Activated T-helper 2 cell treated with anti-CD3 and anti-CD28 coated beads, Interferon-gamma antibody, Interleukin-2, Interleukin-4, amounts not matched to agents 10 μg/mL and 5 μg/mL and 100 μg/mL, durations not matched to agents 14 hours and 24 hours and 36 hours (primary cell): ENCODE measurements around the gene DENND4A. TPM values are rescaled to one million over a fixed set of nuclear protein-coding genes. Genes with fewer than 3 reads are reported as not detected.

Experiments
- DNase-seq: peaks from one replicate; pipeline ENCODE4 v3.0.0; 2021; ENCODE audit warnings: low spot score
- H3K27ac Mint-ChIP-seq: one replicate; pipeline ENCODE4 v1.8.0; 2021; ENCODE audit warnings: mixed read lengths
- H3K27me3 Mint-ChIP-seq: one replicate; pipeline ENCODE4 v1.8.0; 2021; ENCODE audit warnings: low read depth, mixed read lengths
- H3K36me3 Mint-ChIP-seq: one replicate; pipeline ENCODE4 v1.8.0; 2021; ENCODE audit warnings: low read depth, mixed read lengths
- H3K4me1 Mint-ChIP-seq: one replicate; pipeline ENCODE4 v1.8.0; 2021; ENCODE audit warnings: low read depth, mixed read lengths
- H3K4me3 Mint-ChIP-seq: one replicate; pipeline ENCODE4 v1.8.0; 2021; ENCODE audit warnings: low read depth, mild to moderate bottlenecking, moderate library complexity, mixed read lengths
- H3K9me3 Mint-ChIP-seq: one replicate; pipeline ENCODE4 v1.8.0; 2021; ENCODE audit warnings: mixed read lengths
- intact Hi-C: fragments of 100-400 bp; cut with micrococcal nuclease; formaldehyde crosslinking; loops from one replicate; pipeline ENCODE4 v1.15.1; 2023
- total RNA-seq: library from RNA; stranded (reverse); gene quantifications from 2 replicates; pipeline ENCODE4 v1.2.3, GENCODE V29; 2022

DENND4A gene
- total RNA-seq, 1 donor from 2014 or later = 62.3 TPM

GRCh38 chr15:65659502-65660052 is 132.5 kb downstream of the DENND4A start:
- Mint-ChIP-seq H3K27ac (no peak overlapping the region), H3K4me3 (no peak overlapping the region), H3K9me3 (no peaks in the 10 kb centered on the region), H3K36me3 (peaks cover 54% of the 10 kb centered on the region), H3K27me3 (no peaks in the 10 kb centered on the region), H3K4me1 (no peaks in the 10 kb centered on the region)
- DNase-seq = no peak
- intact Hi-C loops = no loop called here

GRCh38 chr15:65655457-65655856 is 136.6 kb downstream of the DENND4A start:
- H3K4me1 Mint-ChIP-seq = peaks cover under 1% of the 10 kb centered on the region
- no peaks in the 10 kb centered on the region for H3K9me3 Mint-ChIP-seq
- no peak overlapping the region for H3K4me3 Mint-ChIP-seq
- no peak for DNase-seq
- H3K27me3 Mint-ChIP-seq = no peaks in the 10 kb centered on the region
- H3K36me3 Mint-ChIP-seq = peaks cover 47% of the 10 kb centered on the region
- intact Hi-C loops = no loop called here
- no peak overlapping the region for H3K27ac Mint-ChIP-seq

GRCh38 chr15:65655026-65655425 is 137.1 kb downstream of the DENND4A start:
- H3K4me3 Mint-ChIP-seq = no peak overlapping the region
- no peak for DNase-seq
- no peaks in the 10 kb centered on the region for H3K27me3 Mint-ChIP-seq
- peaks cover 3% of the 10 kb centered on the region for H3K4me1 Mint-ChIP-seq
- H3K36me3 Mint-ChIP-seq = peaks cover 47% of the 10 kb centered on the region
- no peak overlapping the region for H3K27ac Mint-ChIP-seq
- intact Hi-C loops = no loop called here
- no peaks in the 10 kb centered on the region for H3K9me3 Mint-ChIP-seq

GRCh38 chr15:65653801-65654521 is 138.1 kb downstream of the DENND4A start:
- peaks cover 3% of the 10 kb centered on the region for H3K4me1 Mint-ChIP-seq
- no peaks in the 10 kb centered on the region for H3K9me3 Mint-ChIP-seq
- H3K36me3 Mint-ChIP-seq = peaks cover 44% of the 10 kb centered on the region
- H3K27ac Mint-ChIP-seq = no peak overlapping the region
- intact Hi-C loops = no loop called here
- DNase-seq = no peak
- no peaks in the 10 kb centered on the region for H3K27me3 Mint-ChIP-seq
- H3K4me3 Mint-ChIP-seq = no peak overlapping the region

GRCh38 chr15:65653341-65653740 is 138.8 kb downstream of the DENND4A start:
- intact Hi-C loops = no loop called here
- Mint-ChIP-seq H3K9me3 (no peaks in the 10 kb centered on the region), H3K36me3 (peaks cover 40% of the 10 kb centered on the region), H3K27me3 (no peaks in the 10 kb centered on the region), H3K4me3 (no peak overlapping the region), H3K4me1 (peaks cover 3% of the 10 kb centered on the region), H3K27ac (no peak overlapping the region)
- DNase-seq = no peak

- H3K4me3 Mint-ChIP-seq = no peak overlapping the region
- peaks cover 3% of the 10 kb centered on the region for H3K4me1 Mint-ChIP-seq
- DNase-seq = no peak
- no peaks in the 10 kb centered on the region for H3K9me3 Mint-ChIP-seq
- H3K27ac Mint-ChIP-seq = no peak overlapping the region
- no peaks in the 10 kb centered on the region for H3K27me3 Mint-ChIP-seq
- intact Hi-C loops = no loop called here
- peaks cover 43% of the 10 kb centered on the region for H3K36me3 Mint-ChIP-seq
These were observed 140.0 kb downstream of the DENND4A start for GRCh38 chr15:65651831-65652749.

- H3K36me3 Mint-ChIP-seq = peaks cover 39% of the 10 kb centered on the region
- peaks cover 3% of the 10 kb centered on the region for H3K4me1 Mint-ChIP-seq
- H3K9me3 Mint-ChIP-seq = no peaks in the 10 kb centered on the region
- no peaks in the 10 kb centered on the region for H3K27me3 Mint-ChIP-seq
- no peak overlapping the region for H3K27ac Mint-ChIP-seq
- no peak overlapping the region for H3K4me3 Mint-ChIP-seq
- intact Hi-C loops = no loop called here
- DNase-seq = no peak
These were observed 141.1 kb downstream of the DENND4A start for GRCh38 chr15:65651042-65651322.

GRCh38 chr15:65650312-65651041 is 141.6 kb downstream of the DENND4A start:
- Mint-ChIP-seq H3K9me3 (no peaks in the 10 kb centered on the region), H3K4me1 (peaks cover 3% of the 10 kb centered on the region), H3K27me3 (no peaks in the 10 kb centered on the region), H3K4me3 (no peak overlapping the region), H3K27ac (no peak overlapping the region), H3K36me3 (peaks cover 37% of the 10 kb centered on the region)
- intact Hi-C loops = no loop called here
- DNase-seq = no peak

GRCh38 chr15:65646486-65646885 is 145.6 kb downstream of the DENND4A start:
- H3K4me3 Mint-ChIP-seq = no peak overlapping the region
- peaks cover 7% of the 10 kb centered on the region for H3K36me3 Mint-ChIP-seq
- H3K4me1 Mint-ChIP-seq = peaks cover 3% of the 10 kb centered on the region
- H3K9me3 Mint-ChIP-seq = no peaks in the 10 kb centered on the region
- H3K27ac Mint-ChIP-seq = no peak overlapping the region
- H3K27me3 Mint-ChIP-seq = no peaks in the 10 kb centered on the region
- intact Hi-C loops = no loop called here
- no peak for DNase-seq

GRCh38 chr15:65645392-65645791 is 146.7 kb downstream of the DENND4A start:
- intact Hi-C loops = no loop called here
- H3K36me3 Mint-ChIP-seq = peaks cover 5% of the 10 kb centered on the region
- H3K4me3 Mint-ChIP-seq = no peak overlapping the region
- no peaks in the 10 kb centered on the region for H3K9me3 Mint-ChIP-seq
- H3K27ac Mint-ChIP-seq = no peak overlapping the region
- no peaks in the 10 kb centered on the region for H3K27me3 Mint-ChIP-seq
- DNase-seq = no peak
- H3K4me1 Mint-ChIP-seq = peaks cover 2% of the 10 kb centered on the region

- Mint-ChIP-seq H3K9me3 (no peaks in the 10 kb centered on the region), H3K36me3 (peaks cover 3% of the 10 kb centered on the region), H3K27me3 (no peaks in the 10 kb centered on the region), H3K4me3 (no peak overlapping the region), H3K27ac (no peak overlapping the region), H3K4me1 (no peaks in the 10 kb centered on the region)
- no peak for DNase-seq
- intact Hi-C loops = no loop called here
These were observed 147.8 kb downstream of the DENND4A start for GRCh38 chr15:65644282-65644681.

GRCh38 chr15:65642594-65642993 is 149.5 kb downstream of the DENND4A start:
- no peaks in the 10 kb centered on the region for H3K9me3 Mint-ChIP-seq
- H3K4me1 Mint-ChIP-seq = peaks cover 9% of the 10 kb centered on the region
- H3K4me3 Mint-ChIP-seq = no peak overlapping the region
- no peak overlapping the region for H3K27ac Mint-ChIP-seq
- peaks cover 2% of the 10 kb centered on the region for H3K36me3 Mint-ChIP-seq
- intact Hi-C loops = no loop called here
- no peaks in the 10 kb centered on the region for H3K27me3 Mint-ChIP-seq
- DNase-seq = no peak
